Measurements from ENCODE around the gene FRG2B.

- TF ChIP-seq, protein P1, sequence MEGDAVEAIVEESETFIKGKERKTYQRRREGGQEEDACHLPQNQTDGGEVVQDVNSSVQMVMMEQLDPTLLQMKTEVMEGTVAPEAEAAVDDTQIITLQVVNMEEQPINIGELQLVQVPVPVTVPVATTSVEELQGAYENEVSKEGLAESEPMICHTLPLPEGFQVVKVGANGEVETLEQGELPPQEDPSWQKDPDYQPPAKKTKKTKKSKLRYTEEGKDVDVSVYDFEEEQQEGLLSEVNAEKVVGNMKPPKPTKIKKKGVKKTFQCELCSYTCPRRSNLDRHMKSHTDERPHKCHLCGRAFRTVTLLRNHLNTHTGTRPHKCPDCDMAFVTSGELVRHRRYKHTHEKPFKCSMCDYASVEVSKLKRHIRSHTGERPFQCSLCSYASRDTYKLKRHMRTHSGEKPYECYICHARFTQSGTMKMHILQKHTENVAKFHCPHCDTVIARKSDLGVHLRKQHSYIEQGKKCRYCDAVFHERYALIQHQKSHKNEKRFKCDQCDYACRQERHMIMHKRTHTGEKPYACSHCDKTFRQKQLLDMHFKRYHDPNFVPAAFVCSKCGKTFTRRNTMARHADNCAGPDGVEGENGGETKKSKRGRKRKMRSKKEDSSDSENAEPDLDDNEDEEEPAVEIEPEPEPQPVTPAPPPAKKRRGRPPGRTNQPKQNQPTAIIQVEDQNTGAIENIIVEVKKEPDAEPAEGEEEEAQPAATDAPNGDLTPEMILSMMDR (IDR thresholded peaks at IDR 0.05): no peak
- TF ChIP-seq ZFX (IDR thresholded peaks at IDR 0.05; ENCODE audit: borderline replicate concordance): no peak
Measured at GRCh38 chr10:133590226-133590969, 36.2 kb downstream of the FRG2B start.
